GM19043 (cell line): ENCODE results near the gene HGF.

Experiments used
- ATAC-seq: cut with Tn5 transposase; IDR thresholded peaks from one replicate; pipeline ENCODE4 v1.9.1; 2021; ENCODE audit warnings: low read depth; ENCODE audit not compliant: unreplicated experiment

HGF gene

GRCh38 chr7:81688622-81689411, 81.0 kb downstream of the HGF start:
- no peak for ATAC-seq

GRCh38 chr7:81687062-81687461, 82.8 kb downstream of the HGF start:
- no peak for ATAC-seq

DNA sequence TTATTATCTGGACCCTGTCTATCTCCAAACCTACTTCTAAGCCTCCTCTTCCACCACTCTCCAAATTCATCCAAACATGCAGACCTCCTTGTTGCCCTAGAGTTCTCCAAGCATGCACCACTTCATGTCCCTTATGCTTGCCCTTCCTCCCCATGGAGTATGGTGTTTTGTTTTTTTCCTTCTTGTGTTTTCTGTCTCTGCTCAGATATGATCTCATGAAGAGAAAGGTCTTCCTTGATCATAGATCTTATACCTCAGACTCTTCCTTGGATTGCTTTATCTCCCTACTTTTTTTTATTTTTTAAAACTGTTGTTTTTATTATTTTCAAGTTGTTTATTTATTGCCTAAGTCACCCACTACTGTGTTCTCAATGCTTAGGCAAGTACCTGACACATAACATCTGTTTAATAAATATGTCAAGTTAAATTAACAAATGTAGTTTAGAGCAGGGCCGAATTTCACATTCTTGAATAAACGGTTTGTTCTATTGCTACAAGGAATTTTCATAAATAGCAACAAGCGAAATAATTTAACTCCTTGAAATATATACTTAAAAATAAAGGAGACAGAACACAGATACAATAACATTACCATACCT, 84.5 kb downstream of the HGF start:
- no peak for ATAC-seq

DNA sequence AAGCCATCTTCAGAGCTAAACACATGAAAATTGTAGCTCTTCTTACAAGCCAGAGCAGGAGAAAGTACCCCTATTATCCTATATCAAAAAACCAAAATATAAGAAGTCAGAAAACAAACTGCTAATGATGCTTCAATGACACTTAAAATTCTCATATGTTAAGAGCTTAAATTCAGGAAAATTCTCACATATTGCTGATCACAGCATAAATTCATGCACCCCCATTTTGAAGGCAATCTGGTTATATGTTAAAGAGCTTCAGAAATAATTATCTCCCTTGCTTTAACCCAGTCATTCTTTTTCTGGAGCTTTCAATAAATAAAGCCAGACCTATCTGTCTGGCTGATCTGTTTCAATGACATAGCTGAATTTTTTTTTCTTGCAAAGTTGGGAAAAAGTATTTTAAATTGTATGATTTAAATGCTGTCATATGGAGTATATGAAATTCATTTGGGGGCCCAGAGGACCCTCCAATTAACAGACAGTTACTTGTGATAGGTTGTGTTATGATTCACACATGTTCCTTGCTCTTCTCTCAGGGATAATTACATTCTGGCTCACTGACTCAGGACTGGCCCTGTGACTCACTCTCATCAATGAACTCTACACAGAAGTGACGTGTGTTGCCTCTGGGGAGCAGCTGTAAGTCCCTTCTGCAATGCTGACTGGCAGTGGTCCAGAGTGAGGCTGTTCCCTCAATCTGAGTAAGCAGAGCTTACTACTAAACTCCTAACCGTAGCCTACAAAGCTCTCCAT, 85.2 kb downstream of the HGF start:
- ATAC-seq, result peak; percentile 85

- ATAC-seq, result no peak
Observed at GRCh38 chr7:81684033-81684432, 85.8 kb downstream of the HGF start.

GRCh38 chr7:81682873-81683272, 87.0 kb downstream of the HGF start:
- ATAC-seq, result no peak

- no peak for ATAC-seq
Observed at GRCh38 chr7:81680120-81680519, 89.7 kb downstream of the HGF start.

- no peak for ATAC-seq
Observed at GRCh38 chr7:81676813-81677212, 93.0 kb downstream of the HGF start.

GRCh38 chr7:81676105-81676811, 93.6 kb downstream of the HGF start:
- no peak for ATAC-seq

DNA sequence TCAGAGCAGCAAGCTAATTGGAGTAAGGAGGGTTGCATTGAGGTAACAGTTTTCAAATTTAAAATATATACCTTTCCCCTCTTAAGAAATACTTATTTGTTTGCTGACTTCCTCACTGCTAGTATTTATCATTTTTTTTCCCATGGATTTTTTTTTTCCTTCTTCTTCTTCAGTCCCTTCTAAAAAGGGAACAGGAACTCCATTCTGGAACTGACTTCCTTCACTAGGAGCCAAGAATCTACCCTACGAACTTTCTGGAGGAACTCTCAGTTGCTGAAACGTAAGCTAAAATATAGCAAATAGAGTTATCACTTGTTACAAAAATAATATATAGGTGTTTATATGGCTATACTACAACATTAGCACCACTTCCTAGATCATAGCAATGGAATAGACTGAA, 95.4 kb downstream of the HGF start:
- no peak for ATAC-seq

GRCh38 chr7:81672872-81673271, 97.0 kb downstream of the HGF start:
- ATAC-seq, result no peak

DNA sequence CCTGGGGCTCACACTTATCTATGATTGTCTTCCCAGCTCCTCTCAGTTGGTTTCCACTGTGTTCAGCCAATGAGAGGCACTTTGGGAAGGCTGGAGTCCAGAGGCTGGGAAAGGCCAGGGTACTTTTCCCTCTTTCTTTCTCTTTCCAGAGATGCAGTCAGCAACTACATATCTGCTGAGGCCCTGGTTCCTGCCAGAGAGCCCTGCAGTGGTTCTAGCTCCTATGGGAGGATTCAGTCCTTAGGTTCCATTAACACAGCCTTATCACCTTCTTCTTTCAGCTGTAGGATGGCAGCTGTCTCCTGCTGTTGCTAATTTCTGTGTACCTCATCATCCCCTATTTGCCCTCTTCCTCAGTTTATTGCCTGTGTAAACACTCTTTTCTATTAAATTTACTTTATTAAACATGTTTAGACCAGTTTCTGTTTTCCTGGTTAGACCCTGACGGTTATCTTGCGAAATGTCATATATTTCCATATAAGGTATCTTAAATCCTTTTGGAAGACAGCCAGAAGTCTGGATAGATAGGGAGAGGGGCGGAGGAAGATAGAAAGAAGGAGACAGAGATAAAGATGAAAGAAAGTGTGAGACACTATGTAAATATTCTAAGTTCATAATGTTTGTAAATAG, 100.3 kb downstream of the HGF start:
- ATAC-seq, result no peak

- ATAC-seq, result no peak
Observed at GRCh38 chr7:81666209-81666608, 103.6 kb downstream of the HGF start.

GRCh38 chr7:81665236-81665635, 104.6 kb downstream of the HGF start:
- no peak for ATAC-seq

GRCh38 chr7:81664304-81664703, 105.5 kb downstream of the HGF start:
- no peak for ATAC-seq

GRCh38 chr7:81662531-81662930, 107.3 kb downstream of the HGF start:
- ATAC-seq, result no peak

DNA sequence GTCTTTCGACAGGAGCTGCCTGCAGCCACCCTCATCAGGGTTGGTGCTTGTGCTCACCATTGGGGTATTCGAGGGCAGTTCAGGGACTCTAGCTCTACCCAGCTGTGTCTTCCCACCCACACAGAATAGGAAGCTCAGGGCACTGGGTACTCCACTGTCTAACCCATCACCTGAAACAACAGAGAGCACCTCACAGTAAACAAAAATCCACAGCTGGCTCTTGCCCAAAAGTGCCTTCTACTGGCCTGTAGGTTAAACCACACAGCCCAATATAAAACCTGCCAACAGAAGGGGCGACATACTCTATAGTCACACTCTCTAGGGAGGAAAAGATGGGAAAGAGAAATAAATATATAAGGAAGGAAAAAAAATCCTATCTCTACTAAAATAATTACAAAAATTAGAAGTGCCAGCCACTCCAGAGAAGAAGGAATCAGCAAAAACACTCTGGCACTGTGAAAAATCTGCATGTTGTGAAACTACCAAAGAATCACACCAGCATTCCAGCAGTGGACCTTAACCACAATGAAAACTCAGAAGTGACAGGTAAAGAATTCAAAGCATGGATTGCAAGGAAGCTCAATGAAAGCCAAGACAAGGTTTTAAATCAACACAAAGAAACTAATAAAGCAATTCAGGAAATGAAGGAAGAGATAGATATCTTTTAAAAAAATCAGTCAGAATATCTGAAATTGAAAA, 110.0 kb downstream of the HGF start:
- no peak for ATAC-seq

DNA sequence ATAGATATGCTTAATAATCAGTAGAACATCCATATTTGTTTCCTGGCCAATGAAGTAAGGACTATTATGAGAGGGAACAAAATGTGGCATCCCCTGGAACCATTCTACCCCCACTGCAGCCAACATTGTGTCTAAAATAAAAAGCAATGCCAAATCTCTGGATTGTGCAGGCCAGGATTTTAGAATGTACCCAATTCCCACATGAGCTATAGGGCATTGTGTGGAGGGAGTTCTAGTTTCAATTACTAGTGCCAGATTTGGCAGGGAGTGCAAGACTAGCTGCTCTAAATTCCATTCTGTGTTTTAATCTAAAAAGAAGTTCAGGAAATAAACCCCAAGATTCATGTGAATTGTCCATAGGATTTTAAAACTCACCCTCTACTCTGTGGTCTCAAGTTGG, 112.3 kb downstream of the HGF start:
- no peak for ATAC-seq

- no peak for ATAC-seq
Observed at GRCh38 chr7:81655271-81655670, 114.6 kb downstream of the HGF start.

DNA sequence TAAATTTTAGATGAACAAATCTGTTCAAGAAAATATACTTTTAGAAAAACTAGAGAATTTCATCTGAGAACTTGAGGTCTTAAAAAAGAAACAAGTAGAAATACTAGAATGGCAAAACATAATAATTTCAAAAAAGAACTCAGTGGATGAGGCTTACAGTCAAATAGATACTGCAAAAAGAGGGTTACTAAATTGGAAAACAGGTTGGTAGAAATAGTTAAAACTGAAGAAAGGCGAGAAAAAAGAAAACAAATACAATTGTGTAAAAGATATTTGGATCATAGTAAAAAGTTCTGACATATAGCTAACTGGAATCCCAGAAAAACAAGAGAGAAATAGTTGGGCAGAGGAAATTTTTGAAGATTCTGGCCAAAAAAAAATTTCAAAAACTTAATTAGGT, 117.6 kb downstream of the HGF start:
- ATAC-seq, result no peak
